HG02759 (cell line): ENCODE results near the gene TH.

Experiments used
- ATAC-seq: cut with Tn5 transposase; IDR thresholded peaks from one replicate; pipeline ENCODE4 v1.9.1; 2021; ENCODE audit warnings: mild to moderate bottlenecking, moderate library complexity; ENCODE audit not compliant: unreplicated experiment

The TH gene

DNA sequence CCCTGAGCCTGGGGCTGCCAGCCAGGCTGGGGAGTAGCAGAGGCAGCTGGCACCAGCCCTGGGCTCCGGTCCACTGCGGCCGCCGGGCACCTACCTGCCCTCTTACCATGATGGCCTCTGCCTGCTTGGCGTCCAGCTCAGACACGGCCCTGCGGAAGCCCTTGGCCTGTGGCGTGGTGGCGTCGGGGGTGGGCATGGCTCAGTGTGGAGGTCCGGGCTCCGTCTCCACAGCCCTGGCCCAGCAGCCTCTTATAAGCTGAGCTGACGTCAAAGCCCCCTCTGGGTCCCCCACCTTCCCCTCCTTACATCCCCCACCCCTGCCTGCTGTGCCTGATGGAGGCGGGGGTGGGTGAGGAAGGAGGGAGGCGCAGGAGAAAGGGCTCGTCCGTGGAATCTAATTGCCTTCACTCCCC lies at the start of gene TH:
Gene TH, minus strand, starts transcription at position 225 of the 413 bp plus-strand sequence. Its CDS starts 29 bp downstream, at position 196.
- ATAC-seq: no peak

DNA sequence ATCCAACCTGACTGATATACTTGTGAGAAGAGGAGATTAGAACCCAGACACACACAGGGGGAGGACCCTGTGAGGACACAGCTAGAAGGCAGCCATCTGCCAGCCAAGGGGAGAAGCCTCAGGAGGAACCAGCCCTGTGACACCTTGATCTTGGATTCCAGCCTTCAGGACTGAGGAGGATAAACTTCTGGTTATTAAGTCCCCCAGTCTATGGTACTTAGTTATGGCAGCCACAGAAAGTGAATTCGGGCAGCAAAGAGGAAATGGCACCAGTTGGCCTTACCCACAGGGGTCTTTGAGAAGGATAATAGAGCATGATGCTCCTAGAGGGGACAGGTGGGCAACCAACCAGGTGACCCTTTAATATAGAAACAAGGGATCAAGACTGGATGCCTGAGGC lies 49.4 kb upstream of the TH start:
- no peak for ATAC-seq

DNA sequence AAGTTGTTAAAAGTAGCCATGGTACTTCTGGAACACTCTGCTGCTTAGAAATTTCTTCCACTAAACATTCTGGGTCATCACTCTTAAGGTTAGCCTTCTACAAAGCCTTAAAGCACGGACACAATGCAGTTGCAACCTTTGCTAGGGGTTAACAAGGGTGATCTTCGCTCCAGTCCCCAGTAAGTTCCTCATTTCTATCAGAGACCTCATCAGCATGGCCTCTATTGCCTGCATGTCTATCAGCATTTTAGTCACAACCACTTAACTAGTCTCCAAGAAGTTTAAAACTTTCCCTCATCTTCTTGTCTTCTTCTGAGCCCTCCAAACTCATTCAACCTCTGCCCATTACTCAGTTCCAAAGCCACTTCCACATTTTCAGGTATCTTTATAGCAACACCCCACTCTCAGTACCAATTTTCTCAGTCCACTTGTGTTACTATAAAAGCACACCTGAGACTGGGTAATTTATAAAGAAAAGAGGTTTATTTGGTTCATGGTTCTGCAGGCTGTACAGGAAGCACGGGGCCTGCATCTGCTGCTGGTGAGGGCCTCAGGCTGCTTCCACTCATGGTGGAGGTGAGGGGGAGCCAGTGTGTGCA lies 48.7 kb upstream of the TH start:
- no peak for ATAC-seq

DNA sequence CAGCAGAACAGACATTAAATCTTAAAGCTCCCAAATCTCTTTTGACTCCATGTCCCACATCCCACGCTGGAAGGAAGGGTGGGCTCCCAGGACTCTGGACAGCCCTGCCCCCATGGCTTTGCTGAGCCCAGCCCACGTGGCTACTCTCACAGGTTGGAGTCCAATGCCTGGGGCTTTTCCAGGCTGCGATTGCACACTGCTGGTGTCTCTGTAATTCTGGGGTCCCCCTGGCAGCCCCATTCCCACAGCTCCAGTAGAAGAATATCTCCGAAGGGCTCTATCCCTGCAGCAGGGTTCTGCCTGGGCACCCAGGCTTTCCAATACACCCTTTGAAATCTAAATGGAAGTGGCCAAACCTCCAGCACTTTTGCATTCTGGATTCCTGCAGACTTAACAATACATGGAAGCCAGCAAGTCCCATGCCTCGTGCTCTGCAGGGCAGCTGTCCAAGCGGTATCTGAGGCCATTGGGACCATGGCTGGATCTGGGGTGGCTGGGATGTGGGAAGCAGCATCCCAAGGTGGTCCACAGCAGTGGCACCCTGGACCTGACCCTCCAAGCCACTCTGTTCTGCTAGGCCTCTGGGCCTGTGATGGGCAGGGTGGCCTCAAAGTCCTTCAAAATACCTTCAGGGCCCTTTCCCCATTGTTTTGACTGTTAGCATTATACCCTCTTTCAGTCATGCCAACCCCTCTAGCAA lies 47.9 kb upstream of the TH start:
- ATAC-seq: no peak

DNA sequence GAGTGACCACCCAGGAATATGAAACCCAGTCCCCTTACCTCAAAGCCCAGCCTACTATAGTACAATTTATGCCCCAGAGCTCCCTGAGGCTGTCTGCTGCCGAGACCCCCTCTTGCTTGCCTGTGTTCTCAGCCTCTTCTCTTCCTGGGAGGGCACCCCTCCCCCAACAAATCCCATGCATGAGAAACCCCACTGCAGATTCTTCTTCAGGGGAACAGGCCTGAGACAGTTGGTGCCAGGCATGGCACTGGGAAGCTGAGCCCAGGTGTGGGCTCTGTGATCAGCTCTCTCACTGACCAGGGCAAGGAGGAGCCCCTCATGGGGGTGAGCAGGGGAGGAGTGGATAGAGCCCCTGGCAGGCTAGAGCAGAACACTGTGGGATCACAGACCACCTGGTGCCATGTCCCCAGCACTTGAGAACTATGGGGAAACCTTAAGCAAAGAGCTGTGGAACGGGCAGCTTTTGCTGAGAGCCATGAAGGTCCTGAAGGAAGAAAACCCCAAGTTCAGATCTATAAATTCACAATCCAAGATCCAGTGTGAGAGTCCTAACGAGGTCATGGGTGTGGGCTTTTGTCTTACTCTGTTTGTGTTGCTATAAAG lies 46.5 kb upstream of the TH start:
- ATAC-seq: no peak

DNA sequence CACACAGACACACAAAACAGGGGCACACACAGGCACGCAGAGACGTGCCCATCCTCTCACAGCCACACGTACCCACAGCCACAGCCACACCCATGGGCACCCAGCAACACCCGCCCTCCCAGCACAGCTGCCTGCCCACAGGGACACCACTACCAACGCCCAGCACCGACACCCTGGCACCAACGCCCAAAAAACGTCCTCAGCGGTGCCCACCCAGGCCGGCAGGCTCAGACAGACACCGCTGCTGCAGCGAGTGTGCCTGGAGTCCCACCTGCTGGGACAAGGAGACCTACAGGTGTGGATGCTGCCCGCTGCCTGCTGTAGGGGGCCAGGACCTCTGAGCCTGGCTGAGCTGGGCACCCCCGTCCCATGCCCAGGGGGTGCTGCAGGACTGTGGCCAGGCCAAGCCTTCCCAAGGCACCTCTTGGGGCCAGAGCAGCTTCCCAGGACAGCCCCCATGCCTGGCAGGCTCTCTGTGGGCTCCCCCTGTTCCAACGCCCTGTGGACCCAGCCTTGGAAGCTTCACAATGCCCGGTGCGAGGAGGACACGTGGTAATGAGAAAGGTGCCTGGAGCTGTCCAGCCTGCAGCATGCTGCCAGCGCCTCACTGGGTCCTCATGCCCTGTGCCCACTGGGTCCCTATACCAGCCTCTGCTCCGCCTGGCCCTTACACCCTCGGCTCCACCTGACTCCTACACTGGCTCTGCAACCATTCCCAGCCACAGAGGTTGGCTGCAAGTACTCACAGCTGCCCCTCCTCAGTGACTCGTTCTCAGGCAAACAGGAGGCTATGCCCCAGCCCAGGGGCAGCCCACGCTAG lies 45.8 kb upstream of the TH start:
- ATAC-seq: no peak

DNA sequence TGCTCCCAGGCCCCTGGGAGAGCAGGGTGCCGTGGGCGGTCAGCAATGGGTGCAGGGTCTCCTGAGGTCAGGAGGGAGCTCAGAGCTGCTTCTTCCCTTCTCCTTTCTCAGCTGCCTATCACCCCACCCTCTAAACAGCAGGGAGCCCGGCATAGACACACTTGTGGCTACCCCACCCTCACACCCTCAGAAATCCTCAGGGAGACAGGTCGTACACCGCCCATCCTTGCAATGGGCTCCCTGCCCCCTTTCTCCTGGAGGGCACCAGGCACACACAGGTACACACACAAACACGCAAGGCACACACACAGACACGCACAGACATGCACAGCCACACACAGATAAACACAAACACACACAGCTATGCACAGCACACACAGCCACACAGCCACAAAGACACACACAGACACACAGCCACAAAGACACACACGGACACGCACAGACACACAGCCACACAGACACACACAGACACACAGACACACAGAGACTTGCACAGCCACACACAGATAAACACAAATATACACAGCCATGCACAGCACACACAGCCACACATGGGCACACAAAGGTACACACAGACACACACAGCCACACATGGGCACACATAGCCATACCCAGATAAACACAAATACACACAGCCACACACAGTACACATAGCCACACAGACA lies 44.9 kb upstream of the TH start:
- no peak for ATAC-seq

DNA sequence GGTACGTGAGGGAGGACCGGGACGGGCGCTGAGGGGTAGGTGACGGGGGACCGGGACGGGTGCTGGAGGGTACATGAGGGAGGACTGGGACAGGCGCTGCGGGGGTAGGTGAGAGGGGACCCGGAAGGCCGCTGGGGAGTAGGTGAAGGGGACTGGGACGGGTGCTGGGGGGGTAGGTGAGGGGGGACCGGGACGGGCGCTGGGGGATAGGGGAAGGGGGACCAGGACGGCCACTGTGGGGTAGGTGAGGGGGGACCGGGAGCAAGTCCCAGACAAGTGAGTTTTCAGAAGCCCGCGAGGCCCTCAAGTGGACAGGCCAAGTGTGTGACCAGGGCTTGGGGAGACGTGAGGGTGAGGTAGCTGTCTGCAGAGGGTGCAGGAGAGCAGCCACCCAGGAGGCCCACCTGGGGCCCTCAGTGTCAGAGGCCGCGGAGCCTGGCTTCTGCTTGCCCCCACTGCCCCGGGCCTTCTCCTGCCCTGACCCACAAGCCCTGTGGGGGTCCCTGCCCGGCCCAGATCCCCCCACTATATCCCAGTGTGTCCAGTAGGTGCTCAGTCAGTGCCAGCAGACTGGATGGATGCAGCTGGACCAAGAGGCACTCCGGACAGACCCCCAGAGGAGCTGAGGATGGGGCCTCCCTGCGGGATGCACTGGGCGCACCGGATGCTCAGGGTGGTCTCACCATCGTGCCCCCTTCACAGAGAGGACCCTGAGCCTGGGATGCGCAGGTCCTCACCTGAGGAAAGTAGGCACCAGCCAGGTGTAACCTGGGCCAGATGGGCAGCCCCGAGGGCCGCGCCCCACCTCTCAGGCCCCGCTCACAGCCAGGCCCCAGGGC lies 44.2 kb upstream of the TH start:
- no peak for ATAC-seq

DNA sequence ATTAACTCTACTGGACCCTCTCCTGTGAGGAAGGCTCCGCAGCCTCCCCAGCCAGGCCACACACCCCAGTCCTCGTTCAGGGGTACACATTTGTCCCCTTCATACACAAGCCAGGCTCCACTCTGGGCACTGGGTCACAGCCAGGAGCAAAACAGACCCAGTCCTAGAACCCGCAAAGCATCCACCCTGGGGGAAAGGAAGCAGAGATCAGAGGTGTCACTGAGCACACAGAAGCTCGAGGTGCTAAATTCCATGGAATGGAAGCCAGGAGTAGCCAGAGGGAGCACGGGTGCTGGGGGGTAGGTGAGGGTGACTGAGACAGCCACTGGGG lies 43.6 kb upstream of the TH start:
- ATAC-seq: no peak

DNA sequence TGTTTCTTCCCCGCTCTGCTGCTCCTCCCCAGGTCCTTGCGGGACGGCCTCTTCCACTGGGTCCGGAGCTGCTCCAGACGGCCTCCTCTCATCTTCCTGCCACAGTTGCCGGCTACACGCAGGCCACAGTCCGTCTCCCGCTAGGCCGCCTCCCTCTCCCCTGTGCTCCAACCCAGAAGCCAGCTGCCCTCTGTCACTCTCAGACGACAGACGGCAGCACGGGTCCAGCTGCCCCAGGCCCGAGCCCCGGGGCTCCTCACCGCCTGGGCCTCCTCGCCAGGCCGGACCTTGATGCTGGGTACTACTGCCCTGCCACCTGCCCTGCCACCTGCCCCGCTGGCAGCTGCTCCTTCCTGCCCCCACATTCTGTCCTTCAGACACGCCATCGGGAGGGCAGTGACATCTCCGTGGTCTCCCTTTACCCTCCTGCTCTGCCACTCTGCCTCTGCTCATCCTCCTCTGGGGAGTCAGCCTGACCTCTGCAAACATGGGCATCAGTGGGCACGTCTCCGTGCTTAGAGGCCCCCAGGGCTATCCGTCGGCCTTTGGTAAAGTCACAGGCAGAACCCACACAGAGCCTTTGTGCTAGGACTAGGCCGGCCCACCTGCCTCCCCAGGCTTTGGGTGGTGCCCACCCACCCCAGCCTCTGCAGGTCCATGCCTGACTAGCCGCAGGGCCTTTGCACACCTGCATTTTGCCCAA lies 43.1 kb upstream of the TH start:
- ATAC-seq: no peak

DNA sequence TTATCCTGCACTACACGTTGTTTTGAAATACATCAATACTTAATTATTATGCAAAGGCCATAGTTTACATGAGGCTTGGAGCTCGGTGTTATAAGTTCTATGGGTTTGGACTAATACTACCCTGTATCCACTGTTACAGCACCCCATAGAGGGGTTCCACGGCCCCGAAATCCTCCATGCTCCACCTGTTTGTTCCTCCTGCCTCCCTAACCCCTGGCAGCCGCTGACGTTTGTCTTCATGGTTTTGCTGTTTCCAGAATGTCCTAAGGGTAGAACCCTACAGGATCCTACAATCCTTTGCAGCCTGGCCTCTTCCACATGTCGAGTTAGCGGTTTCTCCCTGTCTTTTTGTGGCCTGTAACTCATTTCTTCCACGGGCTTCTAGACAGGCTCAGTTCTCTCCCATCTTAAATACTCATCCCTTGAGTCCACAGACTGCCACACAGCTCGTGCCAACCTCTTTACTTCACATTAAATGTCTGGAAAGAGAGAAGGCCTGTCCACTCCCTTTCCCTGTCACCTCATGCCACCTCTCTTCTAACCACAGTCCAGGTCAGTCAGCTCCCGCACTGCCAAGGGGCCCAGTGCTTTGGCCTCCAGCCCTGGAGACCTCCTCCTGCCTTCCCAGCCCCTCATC lies 42.4 kb upstream of the TH start:
- ATAC-seq: no peak

DNA sequence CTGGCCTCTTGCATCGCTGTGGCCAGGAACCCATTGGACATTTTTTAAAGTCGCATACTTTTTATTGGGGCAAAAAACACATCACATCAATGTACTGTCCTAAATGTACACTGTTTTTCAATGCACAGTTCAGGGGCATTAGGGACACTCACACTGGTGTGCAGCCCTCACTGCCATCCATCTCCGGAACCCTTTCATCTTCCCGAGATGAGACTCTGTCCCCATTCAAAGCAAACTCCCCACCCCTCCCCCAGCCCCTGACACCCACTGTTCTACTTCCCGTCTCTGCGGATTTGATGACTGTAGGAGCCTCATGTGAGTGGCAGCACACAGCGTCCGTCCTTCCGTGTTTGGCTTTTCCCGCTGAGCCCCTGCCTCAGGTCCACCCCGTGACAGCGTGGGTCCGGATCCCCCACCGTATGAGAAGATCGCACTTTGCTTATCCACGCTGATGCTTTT lies 41.8 kb upstream of the TH start:
- no peak for ATAC-seq

DNA sequence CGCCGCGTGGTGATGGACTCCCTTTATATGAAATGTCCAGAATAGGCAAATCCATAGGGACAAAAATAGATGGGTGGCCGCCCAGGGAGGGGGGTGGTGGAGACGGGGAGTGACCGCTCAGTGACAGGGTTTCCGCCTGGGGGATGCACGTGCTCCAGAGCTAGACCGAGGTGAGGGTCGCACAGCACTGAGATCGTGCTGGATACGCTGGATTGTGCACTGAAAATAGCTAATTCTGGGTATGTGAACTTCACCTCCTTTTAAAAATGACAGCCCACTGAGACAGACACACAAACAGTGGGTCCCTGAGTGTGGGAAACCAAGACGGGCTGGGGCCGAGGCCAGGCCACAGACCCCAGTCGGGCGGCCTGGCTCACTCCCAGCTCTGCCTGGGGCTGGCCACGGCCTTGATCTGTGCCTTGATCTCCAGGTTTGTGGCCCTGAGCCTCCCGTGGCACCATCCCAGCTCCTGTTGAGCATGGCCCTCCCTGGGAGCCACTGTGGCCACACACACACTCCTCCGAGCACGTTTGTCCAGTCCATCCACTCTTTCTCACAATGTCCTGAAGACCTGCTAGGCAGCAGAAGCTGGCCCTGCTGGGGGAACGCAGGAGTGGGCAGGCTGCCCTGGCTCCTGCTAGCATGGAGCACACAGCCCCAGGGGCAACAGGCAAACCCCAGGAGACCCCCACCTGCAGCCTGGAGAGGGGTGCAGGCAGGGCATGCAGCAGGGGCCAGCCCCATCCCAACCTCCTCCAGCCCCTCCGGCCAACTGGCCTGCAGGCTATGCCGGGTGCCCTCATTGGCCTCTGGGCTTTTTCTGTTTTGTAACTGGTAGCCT lies 41.0 kb upstream of the TH start:
- ATAC-seq: no peak

DNA sequence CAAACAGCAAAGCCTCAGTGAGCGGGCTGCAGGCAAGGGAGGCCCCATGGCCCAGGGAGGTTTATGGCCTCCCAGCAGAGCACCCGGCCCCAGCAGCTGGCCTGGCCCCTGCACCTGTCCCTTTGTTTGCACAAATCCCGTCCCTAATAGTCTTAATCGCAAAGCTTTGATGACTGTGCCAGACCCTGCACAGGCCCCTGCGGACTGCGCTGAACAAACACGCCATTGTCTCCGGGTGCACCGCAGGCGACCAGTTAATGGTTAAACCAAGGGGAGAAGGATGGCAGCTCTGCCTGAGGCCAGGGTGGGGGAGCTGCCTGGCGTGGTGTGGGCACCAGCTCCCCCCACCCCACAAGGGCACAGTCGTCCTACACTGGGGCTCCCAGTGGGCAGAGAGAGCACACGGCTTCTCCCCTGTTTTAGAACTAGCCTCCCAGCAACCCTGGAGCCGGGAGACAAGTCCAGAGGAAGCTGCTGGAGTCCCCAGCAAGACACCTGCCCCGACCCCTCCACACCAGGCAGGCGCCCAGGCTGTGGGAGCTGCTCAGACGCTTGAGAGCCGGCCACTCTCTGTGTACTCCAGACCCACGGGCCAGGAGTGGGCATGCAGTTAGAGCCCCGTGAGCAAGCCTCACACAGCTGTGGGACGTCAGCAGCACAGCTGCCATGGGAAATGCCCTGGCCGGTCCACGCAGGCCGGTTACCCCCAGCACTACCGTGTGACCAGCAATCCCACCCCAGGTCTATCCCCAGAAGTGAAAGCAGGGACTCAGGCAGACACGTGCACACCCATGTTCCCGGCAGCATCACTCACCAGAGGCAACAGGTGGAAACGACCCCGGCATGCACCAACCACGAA lies 39.7 kb upstream of the TH start:
- ATAC-seq: no peak

DNA sequence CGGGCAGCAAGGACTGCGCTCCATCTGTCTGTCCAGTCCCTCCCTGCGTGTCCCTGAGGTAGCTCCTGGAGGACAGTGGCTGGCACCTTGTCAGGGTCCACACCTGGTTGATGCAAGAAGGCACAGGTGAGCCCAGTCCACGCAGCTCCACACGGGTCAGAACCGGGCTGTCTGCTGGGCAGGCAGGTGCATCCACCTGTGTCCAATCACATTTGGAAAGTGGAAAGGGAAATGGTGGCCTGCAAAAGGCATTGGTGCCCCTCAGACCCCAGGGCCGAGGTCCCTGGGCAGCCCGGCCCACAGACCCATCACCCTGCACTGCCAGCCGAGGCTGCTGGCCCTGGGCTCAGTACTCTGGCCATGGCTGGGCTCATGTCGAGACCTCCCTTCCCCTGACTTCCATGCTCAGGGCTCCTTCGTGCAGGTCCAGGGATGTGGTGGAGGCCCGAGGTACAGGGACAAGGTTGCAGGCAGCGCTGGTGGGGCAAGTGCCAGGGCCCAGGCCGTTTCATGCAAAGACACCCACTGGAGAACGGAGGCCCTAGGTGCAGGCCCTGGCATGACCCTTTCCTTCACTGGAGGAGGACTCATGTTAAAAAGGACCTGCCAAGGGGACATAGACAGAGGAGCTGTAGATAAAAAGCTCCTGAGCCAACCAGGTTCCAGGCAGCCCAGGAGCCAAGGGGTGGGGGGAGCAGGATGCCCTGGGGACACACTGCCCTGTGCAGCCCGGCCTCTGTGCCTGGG lies 38.9 kb upstream of the TH start:
- no peak for ATAC-seq

DNA sequence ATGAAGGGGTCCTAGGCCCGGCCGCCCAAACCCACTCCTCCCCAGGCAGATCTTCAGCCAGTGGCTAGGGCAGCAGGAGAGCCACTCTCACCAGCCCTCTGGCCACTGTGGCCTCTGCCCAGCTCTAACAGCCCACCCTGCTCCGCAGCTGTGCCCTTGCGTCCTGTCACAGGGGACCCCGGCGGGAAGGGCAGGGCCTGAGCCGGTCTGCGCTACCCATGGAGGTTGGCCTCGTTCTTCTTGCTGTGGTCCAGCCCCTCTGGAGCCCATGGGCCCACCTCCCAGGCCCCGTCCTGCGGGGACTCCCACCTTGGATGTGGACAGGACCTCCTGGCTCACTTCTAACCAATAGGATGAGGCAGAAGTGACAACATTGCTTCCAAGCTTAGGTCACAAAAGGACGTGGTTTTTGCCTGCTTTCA lies 38.3 kb upstream of the TH start:
- no peak for ATAC-seq

DNA sequence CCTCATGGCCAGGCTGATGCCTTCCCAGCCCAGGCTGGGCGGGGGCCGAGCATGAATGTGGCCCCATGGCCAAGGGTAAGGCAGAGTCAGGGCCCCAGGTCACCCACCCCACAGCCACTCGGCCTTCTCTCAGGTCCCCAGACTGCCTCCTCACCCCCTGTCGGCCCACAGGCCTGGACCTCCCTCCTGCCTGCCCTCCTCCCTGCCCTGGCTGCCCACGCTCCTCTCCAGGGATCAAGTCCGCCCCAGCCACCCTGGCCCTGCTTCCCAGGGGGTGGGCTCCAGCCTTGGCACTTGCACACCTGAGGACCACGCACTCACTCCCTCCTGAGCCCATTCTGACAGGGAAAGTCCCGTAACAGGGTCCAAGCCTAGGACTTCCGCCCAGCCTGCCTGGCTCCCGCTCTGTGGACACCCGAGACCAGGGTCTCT lies 37.8 kb upstream of the TH start:
- no peak for ATAC-seq
